Smooth muscle cell of the brain vasculature (primary cell): Measurements from ENCODE around the gene REXO4.
"Not testable (repeated sequence)": the region's sequence is repeated elsewhere in the genome, so short reads cannot be mapped to it uniquely, and the experiment has no call there.

ENCODE experiments used
- DNase-seq: peaks from one replicate; pipeline ENCODE4 v3.0.0-alpha.2; 2012; ENCODE audit warnings: low read depth, low spot score

Gene REXO4

DNA sequence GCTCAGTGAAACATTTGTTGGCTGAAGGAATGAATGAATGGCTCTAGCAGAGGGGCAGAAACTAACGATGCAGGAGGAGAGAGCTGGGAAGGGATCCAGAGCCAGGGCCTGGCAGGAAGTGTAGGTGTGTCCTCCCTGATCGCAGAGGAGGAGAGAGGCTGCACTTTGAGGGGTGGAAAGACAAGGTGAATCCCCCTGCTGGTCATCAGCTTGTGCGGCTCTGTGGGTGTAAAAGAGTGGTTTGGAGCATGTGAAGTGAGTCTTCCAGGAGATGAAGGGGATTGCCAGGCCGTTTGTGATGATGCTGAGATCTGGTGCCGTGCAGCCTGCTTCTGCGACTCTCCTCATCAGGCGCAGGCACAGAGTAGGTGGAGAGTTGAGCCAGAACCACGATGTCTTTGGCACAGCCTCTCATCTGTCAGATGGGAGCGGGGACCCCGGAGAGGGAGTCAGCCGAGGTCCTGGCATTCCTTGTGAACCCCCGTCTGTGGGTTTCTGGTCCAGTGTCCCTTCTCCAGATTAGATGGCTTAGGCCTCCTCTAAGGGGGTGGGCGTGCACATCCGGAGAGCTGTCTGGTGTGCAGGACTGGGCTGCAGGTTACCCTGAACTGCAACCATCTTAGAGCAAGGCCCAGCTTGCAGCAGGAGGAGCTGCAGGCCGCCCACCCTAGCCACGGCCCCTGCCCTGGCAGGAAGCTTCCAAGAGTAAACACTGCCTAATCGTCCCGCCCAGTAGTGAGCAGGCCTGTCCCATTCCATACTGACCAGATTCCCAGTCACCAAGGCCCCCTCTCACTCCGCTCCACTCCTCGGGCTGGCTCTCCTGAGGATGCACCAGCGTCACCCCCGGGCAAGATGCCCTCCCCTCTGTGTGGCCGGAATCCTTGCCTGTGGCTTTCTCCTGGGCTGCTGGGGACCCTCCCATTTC lies 4.1 kb upstream of the REXO4 start, which contains the start of gene ADAMTS13:
TSS of gene ADAMTS13 (plus strand) at position 753 of the 928 bp plus-strand sequence. CDS start at position 830, 77 bp downstream.
- no peak for DNase-seq

DNA sequence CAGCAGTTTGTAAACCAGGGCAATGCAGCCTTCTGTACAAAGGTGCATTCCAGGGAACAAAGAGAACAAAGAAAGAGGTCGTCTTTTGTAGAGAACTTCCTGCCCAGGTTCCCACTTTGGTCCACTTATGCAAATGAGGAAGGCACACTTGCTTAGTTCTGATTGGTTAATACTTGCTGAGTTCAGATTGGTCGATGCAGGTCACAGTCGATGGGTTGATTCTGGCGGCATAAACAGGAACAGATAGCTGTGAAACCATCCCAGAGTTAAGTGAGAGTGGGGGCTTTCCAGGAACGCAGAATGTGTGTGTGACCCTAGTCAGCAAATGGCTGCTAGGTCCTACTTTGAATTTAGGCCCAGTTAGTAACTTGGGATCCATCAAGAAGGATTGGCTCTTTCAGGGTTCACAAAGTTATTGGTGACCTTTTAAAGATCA lies 2.6 kb upstream of the REXO4 start:
- no peak for DNase-seq

DNA sequence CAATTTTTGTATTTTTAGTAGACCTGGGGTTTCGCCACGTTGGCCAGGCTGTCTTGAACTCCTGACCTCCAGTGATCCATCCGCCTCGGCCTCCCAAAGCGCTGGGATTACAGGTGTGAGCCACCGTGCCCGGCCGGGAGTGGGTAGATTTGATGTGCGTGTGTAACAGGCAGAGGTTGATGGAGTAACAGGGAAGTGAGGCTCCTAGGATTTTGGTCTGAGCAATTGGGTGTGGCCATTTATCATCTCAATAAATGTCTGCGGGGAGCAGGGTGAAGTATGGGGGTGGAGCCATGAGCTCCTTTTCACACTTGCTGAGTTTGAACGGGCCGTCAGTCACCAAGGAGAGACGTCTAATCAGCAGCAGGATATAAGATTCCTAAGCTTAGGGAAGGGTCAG lies 1.2 kb upstream of the REXO4 start:
- DNase-seq: no peak

DNA sequence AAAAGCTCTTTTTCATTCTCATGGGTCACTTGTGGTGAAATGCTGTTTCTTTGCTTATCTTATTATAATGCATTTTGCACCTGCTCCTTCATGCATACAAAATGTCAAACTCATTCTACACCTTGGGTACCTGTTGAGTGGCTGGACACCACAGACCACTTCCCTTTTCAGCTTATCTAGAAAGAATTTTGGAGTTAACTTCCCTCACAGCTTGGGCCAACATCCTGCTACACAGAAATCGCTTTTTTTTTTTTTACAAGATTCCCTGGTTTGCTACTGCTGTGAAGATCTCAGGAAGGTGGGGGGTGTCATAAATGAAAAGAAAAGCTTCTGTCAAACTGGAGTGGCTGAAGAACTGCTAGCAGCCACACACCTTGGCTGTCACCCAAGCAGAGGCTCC lies 2.6 kb downstream of the REXO4 start:
- no peak for DNase-seq

DNA sequence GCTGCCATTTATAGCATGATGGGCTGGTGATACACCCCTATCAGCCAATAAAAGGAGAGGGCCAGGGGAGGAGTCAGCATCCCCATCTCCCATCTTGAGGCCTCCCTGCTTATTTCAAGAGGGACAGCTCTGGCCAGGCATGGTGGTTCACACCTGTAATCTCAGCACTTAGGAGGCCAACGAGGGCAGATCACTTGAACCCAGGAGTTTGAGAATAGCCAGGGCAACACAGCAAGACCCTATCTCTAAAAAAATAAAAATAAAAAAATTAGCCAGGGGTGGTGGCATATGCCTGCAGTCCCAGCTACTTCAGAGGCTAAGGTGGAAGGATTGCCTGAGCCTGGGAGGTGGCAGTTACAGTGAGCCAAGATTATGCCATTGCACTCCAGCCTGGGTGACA lies 9.8 kb downstream of the REXO4 start:
- no peak for DNase-seq

DNA sequence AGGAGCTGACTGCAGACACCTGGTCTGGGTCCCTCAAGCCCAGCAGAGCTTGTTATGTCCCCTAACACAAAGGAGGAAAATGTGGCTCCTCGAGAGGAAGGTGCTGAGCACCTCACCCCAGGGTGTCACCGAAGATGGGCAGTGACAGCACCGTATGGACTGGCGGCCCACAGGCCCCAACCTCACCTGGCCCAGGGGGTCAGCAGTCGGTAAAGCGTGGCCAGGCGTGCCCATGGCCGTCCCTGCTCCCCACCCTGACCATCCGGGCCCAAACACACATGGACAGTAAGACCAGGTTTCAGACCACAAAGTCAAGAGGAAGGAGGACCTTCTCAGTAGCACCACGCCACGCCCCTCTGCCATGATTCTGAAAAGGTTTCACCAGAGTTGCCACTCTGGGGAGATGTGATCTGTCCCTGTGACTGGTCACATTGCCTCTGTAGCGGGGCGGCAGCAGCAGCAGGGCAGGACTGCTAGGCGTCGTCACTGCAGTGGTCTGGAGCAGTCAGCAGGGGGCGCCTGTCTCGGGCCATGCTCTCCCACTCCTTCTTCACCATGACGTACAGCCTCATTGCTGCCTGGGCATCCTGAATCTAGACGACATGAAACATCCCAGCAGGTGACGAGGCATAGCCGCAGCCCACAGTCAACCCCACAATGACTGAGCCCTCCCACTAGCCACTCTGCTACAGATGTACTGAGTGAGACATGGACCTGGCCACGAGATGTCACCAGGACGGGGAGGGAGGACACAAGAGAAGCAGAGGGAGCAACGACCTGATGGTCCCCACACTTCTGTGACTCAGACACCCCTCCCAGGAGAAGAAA lies 11.1 kb downstream of the REXO4 start:
- peak; percentile 51 for DNase-seq

DNA sequence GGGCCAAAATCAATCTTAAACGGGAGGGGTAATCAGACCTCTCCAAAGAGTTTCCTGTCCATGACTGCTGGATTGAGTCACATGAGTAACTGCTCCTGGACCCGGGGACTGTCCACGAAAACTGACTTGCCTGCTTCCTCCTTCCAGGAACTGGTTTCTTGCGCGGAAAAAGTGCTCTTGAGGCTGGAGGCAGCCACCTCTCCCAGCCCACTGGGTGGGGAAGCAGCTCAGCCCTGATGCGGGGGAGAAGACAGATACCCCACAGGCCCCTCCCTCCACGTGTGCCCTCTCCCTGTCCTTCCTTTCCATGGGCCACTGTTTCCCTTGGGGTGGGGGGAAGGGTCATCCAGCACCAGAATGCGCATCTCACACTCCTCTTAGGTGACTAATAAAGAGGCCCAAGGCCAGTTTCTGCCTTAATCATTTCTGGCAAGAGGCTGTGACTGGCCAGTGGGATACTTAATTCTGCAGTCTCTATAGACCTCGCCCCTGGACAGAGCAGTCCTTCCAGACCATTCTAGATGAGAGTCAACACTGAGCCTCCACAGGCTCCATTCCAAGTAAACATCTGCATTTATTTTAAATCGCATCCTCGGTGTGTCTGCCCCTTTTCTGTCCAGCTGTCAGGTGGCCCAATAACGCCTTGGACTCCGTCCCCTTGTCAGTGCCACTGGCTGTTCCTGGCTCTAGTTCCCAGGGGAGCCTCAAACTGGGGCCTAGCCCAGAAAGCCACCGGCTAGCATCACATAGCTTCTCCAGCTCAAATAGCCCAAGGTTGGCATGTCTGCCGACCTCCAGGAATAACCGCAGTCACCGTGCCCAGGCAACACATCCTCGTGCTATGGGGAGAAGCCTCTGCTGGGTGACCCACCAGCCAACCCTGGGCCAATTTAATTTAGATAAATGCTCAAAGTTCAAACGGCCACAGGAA lies 12.0 kb downstream of the REXO4 start:
- no peak for DNase-seq

DNA sequence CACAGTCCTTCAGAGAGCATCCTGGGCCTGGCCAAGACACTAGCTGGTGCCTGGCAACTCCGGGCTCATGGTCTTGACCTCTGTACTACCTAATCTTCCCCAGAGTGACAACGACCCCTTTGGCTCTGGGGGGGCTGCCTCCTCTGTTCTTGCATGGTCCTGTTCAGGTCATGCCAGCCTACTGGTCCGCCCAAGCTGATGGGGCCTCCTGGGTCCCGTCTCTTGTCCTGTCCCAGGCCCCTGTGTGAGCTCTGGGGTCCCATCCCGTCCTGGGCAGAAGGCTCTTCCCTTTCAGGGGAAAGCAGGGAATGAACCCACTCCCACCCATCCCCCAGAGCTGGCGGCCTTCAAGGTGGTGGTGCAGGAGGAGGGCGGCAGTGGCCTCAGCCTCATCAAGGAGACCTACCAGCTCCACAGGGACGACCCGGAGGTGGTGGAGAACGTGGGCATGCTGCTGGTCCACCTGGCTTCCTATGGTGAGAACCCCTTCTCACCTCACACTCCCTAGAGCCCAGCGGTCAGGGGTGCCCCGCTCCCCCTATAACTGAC lies 13.3 kb downstream of the REXO4 start:
- DNase-seq: no peak

DNA sequence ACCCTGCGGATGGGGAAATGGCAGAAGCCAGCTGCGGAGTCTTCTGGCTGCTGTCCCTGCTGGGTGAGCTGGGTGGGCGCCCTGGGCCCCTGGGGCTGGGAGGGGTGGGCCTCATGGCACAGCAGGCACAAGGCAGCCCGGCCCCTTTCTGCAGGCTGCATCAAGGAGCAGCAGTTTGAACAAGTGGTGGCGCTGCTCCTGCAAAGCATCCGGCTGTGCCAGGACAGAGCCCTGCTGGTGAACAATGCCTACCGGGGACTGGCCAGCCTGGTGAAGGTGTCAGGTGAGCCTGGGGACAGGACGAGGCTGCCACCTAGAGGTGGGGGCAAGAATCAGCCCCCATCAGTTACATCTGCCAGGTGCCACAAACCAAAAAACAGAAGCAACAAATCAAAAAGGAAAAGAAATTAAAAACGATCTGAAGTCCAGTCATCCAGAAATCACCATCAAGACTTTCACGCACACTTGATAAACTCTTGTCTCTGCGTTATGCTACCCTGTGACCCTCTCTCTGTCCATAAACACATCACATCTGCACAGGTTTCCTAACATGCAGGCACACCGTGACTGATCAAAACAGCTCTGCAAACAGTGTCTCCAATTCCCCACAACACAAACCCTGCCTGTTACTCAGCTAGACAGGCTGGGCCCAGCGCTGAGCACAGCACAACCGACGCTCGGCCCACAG lies 13.9 kb downstream of the REXO4 start:
- no peak for DNase-seq

DNA sequence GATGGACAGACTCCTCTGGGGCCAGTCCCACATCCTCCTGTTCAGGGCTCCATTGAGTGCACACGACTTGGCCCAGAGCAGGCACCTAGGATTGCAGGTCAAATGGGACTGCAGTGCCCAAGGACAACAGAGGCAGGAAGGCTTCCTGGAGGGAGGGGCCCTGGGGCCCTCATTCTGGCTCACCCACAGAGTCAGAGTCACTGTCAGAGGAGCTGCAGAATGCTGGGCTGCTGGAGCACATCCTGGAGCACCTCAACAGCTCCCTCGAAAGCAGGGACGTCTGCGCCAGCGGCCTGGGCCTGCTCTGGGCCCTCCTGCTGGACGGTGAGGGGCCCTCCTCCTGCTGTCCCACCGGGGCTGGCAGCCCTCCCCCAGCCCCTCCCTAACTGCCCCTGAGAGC lies 15.1 kb downstream of the REXO4 start:
- DNase-seq: no peak

DNA sequence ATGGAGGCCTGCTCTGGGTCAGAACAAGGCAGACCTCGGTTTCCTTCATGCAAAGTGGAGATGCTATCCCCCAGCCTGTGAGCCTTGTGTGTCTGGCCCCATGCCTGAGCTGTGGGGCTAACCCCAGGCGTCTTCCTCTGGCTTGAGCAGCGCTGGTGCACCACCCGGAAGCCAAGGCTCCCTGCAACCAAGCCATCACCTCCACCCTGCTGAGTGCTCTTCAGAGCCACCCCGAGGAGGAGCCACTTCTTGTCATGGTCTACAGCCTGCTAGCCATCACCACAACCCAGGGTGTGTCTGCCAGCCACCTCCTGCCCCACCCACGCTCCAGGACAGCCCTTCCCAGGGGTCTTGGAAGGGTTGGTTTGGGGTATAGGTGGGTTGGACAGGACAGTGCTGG lies 16.2 kb downstream of the REXO4 start:
- no peak for DNase-seq

DNA sequence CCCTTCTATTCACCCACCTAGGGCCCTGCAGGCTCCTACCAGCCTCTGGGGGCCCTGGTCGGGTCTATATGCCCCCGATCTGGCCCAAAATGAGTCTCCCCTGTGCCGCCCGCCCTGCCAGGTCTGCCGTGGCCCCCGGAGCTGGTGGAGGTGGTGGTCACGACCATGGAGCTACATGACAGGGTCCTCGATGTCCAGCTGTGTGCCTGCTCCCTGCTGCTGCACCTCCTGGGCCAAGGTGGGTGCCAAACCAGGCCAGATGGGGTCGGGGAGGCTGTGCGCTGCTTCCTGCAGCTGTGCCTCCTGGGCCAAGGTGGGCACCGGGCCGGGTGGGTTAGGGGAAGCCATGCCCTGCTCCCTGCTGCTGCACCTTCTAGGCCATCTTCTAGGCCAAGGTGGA lies 17.5 kb downstream of the REXO4 start:
- no peak for DNase-seq

DNA sequence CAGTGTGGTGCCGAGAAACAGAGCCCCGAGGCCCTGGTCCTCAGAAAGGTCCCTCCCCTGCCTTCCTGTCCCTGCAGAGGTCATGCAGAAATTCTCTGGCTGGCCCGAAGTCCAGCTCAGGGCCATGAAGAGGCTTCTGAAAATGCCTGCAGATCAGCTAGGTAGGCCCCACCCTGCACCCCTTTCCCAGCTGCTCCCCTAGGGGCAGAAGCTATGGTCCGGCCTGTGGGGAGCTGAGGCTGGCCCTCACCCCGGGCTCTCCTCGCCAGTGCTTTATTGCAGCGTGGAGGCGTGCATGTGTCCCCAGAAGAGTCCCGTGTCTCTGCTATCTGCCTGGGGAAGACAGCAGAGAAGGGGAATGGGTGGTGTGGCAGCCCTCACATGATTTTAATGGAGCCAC lies 19.9 kb downstream of the REXO4 start:
- no peak for DNase-seq

DNA sequence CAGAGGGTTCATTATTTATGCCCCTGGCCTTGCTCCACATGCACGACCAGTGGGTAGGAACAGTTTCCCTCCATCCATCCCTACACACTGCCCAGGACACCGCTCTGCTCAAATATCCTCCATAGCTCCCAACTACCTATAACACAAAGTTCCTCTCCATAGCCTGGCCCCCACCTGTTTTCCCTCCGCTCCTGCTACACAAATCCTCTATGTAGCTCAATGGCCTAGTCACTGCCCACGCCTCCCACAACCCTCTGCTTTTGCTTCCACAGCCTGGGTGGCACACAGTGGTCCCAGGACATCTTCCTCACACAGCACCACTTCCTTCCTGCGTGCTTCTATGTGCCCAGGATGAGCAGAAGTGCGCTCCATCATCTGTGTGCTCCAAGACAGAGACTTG lies 20.4 kb downstream of the REXO4 start:
- no peak for DNase-seq

DNA sequence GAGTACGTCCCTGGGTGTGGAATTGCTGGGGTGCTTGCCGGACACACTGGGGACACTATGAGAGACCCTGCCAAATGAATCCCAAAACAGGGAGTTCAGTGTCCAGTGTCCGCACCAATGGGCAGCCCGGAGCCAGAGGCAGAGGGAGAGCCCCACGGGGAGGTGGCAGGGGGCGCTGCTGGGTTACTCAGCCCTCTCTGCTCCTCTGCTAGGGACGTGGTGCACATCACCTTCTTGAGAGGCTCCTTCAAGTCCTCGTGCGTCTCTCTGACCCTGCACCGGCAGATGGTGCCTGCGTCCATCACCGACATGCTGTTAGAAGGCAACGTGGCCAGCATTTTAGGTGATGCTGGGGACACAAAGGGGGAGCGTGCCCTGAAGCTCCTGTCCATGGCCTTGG lies 20.9 kb downstream of the REXO4 start:
- DNase-seq: no peak

DNA sequence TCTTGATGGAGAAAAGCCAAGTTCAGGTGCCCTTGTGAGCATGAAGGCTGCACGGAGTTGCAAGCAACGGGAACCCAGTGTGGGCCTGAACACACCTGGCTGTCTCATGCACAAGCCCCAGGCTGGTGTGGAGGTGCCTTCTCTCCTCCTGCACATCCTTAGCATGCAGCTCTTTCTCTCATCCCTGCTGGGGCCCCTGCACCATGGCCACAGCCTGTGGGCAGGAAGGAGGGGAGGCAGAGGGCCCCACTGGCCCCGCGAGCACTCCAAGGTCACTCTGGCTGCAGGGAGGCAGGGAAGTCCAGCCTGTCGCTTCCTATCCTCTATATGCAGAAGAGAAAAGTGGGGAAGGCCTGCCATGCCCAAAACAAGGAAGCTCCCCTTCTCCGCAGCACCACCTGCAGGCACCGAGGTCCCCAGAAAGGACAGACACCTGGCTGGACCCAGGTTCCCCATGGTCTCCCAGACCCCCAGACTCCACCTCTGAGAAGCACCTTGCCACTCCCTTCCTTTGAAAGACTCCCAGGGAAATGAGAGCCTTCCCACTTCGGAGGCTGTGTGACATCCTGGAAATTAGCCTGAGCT lies 23.0 kb downstream of the REXO4 start:
- no peak for DNase-seq

DNA sequence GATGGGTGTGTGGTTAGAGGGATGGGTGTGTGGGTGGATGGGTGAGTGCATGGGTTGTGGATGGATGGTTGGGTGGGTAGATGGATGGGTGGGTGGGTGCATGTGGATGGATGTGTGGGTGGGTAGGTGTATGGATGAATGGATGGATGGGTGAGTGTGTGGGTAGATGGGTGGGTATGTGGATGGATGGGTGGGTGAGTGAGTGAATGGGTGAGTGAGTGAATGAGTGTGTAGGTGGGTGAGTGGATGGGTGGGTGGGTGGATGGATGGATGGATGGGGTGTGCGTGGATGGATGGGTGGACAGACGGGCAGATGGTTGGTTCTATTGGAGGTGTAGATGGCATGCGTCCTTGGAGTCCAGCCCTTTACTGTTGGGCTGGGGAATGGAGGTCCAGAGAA lies 24.4 kb downstream of the REXO4 start:
- DNase-seq: no peak

DNA sequence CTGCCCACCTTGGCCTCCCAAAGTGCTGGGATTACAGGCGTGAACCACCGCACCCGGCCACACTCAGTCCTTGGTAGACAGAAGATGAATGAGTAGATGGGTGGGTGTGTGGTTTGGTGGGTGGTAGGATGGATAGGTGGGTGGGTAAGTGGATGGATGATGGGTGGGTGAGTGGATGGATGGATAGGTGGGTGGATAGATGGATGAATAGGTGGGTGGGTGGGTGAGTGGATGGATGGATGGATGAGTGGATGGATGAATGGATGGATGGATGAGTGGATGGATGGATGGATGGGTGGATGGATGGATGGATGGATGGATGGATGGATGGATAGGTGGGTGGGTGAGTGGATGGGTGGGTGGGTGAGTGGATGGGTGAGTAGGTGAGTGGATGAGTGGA lies 25.5 kb downstream of the REXO4 start:
- DNase-seq: not testable (repeated sequence)

DNA sequence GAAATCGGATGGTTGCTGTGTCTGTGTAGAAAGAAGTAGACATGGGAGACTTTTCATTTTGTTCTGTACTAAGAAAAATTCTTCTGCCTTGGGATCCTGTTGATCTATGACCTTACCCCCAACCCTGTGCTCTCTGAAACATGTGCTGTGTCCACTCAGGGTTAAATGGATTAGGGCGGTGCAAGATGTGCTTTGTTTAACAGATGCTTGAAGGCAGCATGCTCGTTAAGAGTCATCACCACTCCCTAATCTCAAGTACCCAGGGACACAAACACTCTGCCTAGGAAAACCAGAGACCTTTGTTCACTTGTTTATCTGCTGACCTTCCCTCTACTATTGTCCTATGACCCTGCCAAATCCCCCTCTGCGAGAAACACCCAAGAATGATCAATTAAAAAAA lies 26.4 kb downstream of the REXO4 start:
- not testable (repeated sequence) for DNase-seq

DNA sequence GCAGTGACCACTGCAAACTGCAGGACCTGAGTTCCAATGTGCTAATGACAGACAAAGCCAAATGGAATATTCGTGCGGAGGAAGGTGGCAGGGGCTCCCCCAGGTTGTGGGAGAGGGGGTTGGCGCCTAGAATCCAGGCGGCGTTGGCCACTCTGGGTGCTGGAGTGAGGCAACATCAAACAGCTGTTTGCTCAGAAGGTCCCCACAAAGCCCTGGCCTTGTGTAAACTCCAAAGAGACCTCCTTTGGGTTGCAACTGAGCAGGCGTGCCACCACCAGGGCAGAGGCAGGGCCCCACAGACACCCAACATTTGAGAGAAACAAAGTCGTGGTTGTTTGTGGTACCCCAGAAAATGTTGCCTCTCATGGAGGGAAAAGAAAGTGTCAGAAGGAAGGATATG lies 27.1 kb downstream of the REXO4 start:
- no peak for DNase-seq
